ENCODE measurements around the gene PLXDC1. TPM values are rescaled to one million over a fixed set of nuclear protein-coding genes. Genes with fewer than 3 reads are reported as not detected.
A peak's percentile ranks its signal among the peaks of the same experiment; 100 is the strongest.

Gene PLXDC1
- total RNA-seq, 1 experiment from 2014 or later, result 0.52 TPM

GRCh38 chr17:39177256-39177655 is 25.8 kb upstream of the PLXDC1 start:
- peaks cover 16% of the 10 kb centered on the region for H3K4me1 Mint-ChIP-seq (ENCODE audit: low read depth, unreplicated experiment)
- H3K36me3 Mint-ChIP-seq (ENCODE audit: insufficient read depth, unreplicated experiment), result peaks cover 59% of the 10 kb centered on the region
- H3K4me3 Mint-ChIP-seq (ENCODE audit: low read depth, unreplicated experiment), result no peak overlapping the region
- no peak overlapping the region for H3K27ac Mint-ChIP-seq (ENCODE audit: unreplicated experiment)
- H3K27me3 Mint-ChIP-seq (ENCODE audit: unreplicated experiment), result no peaks in the 10 kb centered on the region
- no peaks in the 10 kb centered on the region for H3K9me3 Mint-ChIP-seq (ENCODE audit: low read depth, unreplicated experiment)
- intact Hi-C loops (cut with micrococcal nuclease; ENCODE audit: unreplicated experiment), result no loop called here
- no peak for DNase-seq
- CTCF ChIA-PET, result interaction anchor here (0.7 to 7.6 kb wide), 6 partner anchors 12 to 194 kb away, joined by 3 to 148 read pairs (median 10); partner anchors contain the start of genes ARL5C and RPL19
- no TSS peak for BruUV-seq (replicated peaks)
- TF ChIP-seq CTCF (IDR thresholded peaks at IDR 0.05; ENCODE audit: unreplicated experiment), result no peak

GRCh38 chr17:39175695-39176093 is 24.3 kb upstream of the PLXDC1 start:
- Mint-ChIP-seq H3K4me1 (ENCODE audit: low read depth, unreplicated experiment) (peaks cover 16% of the 10 kb centered on the region), H3K36me3 (ENCODE audit: insufficient read depth, unreplicated experiment) (peaks cover 59% of the 10 kb centered on the region), H3K27ac (ENCODE audit: unreplicated experiment) (no peak overlapping the region), H3K4me3 (ENCODE audit: low read depth, unreplicated experiment) (no peak overlapping the region), H3K9me3 (ENCODE audit: low read depth, unreplicated experiment) (no peaks in the 10 kb centered on the region), H3K27me3 (ENCODE audit: unreplicated experiment) (no peaks in the 10 kb centered on the region)
- CTCF ChIA-PET, result interaction anchor here (0.5 to 7.6 kb wide), 15 partner anchors 8 to 378 kb away, joined by 3 to 148 read pairs (median 5); partner anchors contain the start of gene ARL5C
- no TSS peak for BruUV-seq (replicated peaks)
- no peak for DNase-seq
- no peak for TF ChIP-seq CTCF (IDR thresholded peaks at IDR 0.05; ENCODE audit: unreplicated experiment)
- intact Hi-C loops (cut with micrococcal nuclease; ENCODE audit: unreplicated experiment), result no loop called here

GRCh38 chr17:39174920-39175694 is 23.7 kb upstream of the PLXDC1 start:
- Mint-ChIP-seq H3K4me1 (ENCODE audit: low read depth, unreplicated experiment) (peaks cover 16% of the 10 kb centered on the region), H3K9me3 (ENCODE audit: low read depth, unreplicated experiment) (no peaks in the 10 kb centered on the region), H3K4me3 (ENCODE audit: low read depth, unreplicated experiment) (no peak overlapping the region), H3K27ac (ENCODE audit: unreplicated experiment) (no peak overlapping the region), H3K36me3 (ENCODE audit: insufficient read depth, unreplicated experiment) (peaks cover 59% of the 10 kb centered on the region), H3K27me3 (ENCODE audit: unreplicated experiment) (no peaks in the 10 kb centered on the region)
- CTCF ChIA-PET, result interaction anchor here (0.5 to 7.6 kb wide), 37 partner anchors 8 to 564 kb away, joined by 3 to 148 read pairs (median 4); partner anchors contain the start of genes ARL5C, MED1 and RPL19
- peak; percentile 100 for TF ChIP-seq CTCF (IDR thresholded peaks at IDR 0.05; ENCODE audit: unreplicated experiment)
- intact Hi-C loops (cut with micrococcal nuclease; ENCODE audit: unreplicated experiment), result no loop called here
- DNase-seq, result peak; percentile 92
- BruUV-seq (replicated peaks), result no TSS peak

GRCh38 chr17:39173526-39174274 is 22.3 kb upstream of the PLXDC1 start:
- H3K9me3 Mint-ChIP-seq (ENCODE audit: low read depth, unreplicated experiment), result no peaks in the 10 kb centered on the region
- H3K27ac Mint-ChIP-seq (ENCODE audit: unreplicated experiment), result peak overlapping the region; percentile 14
- H3K4me3 Mint-ChIP-seq (ENCODE audit: low read depth, unreplicated experiment), result no peak overlapping the region
- TF ChIP-seq CTCF (IDR thresholded peaks at IDR 0.05; ENCODE audit: unreplicated experiment), result no peak
- DNase-seq, result no peak
- intact Hi-C loops (cut with micrococcal nuclease; ENCODE audit: unreplicated experiment), result no loop called here
- CTCF ChIA-PET, result interaction anchor here (0.7 to 7.6 kb wide), 19 partner anchors 8 to 277 kb away, joined by 3 to 148 read pairs (median 7); partner anchors contain the start of genes ARL5C, MED1 and RPL19
- peaks cover 57% of the 10 kb centered on the region for H3K36me3 Mint-ChIP-seq (ENCODE audit: insufficient read depth, unreplicated experiment)
- peaks cover 12% of the 10 kb centered on the region for H3K4me1 Mint-ChIP-seq (ENCODE audit: low read depth, unreplicated experiment)
- H3K27me3 Mint-ChIP-seq (ENCODE audit: unreplicated experiment), result peaks cover 5% of the 10 kb centered on the region
- no TSS peak for BruUV-seq (replicated peaks)
